GM19239 (cell line): ENCODE data around the gene ZC3H7A.

Experiments
- DNase-seq: peaks from one replicate; pipeline ENCODE4 v3.0.0; 2011; ENCODE audit warnings: low spot score; ENCODE audit not compliant: insufficient read length
- FAIRE-seq: peaks from 2 replicates; lab custom pipeline; 2011; peaks lifted over from hg19 to GRCh38; lab: Jason Lieb, UNC

The ZC3H7A gene

GRCh38 chr16:11780991-11781680, 15.9 kb downstream of the ZC3H7A start:
- no peak for DNase-seq

GRCh38 chr16:11779074-11779473, 18.0 kb downstream of the ZC3H7A start:
- no peak for FAIRE-seq
- no peak for DNase-seq

More at GRCh38 chr16:11780991-11781680, 15.9 kb downstream of the ZC3H7A start:
- FAIRE-seq, result peak; percentile 35

GRCh38 chr16:11774065-11774626, 22.9 kb downstream of the ZC3H7A start:
- peak; percentile 75 for FAIRE-seq
- no peak for DNase-seq

- FAIRE-seq (peak; percentile 86), DNase-seq (peak; percentile 12)
Measured at GRCh38 chr16:11768849-11769248, 28.2 kb downstream of the ZC3H7A start.

- FAIRE-seq (no peak), DNase-seq (no peak)
Measured at GRCh38 chr16:11762431-11762830, 34.6 kb downstream of the ZC3H7A start.

- no peak for FAIRE-seq
- DNase-seq, result no peak
Measured at GRCh38 chr16:11759997-11760396, 37.1 kb downstream of the ZC3H7A start.

- no peak for FAIRE-seq
- no peak for DNase-seq
Measured at GRCh38 chr16:11759163-11759834, 37.8 kb downstream of the ZC3H7A start.

GRCh38 chr16:11757671-11758545, 39.1 kb downstream of the ZC3H7A start:
- no peak for FAIRE-seq
- DNase-seq, result no peak

GRCh38 chr16:11756248-11756647, 40.8 kb downstream of the ZC3H7A start:
- no peak for FAIRE-seq
- DNase-seq, result no peak

- no peak for DNase-seq
Measured at GRCh38 chr16:11755022-11755760, 41.9 kb downstream of the ZC3H7A start.

GRCh38 chr16:11752856-11753255, 44.2 kb downstream of the ZC3H7A start:
- DNase-seq (no peak), FAIRE-seq (no peak)

More at GRCh38 chr16:11755022-11755760, 41.9 kb downstream of the ZC3H7A start:
- no peak for FAIRE-seq

- no peak for FAIRE-seq
- DNase-seq, result no peak
Measured at GRCh38 chr16:11750056-11750455, 47.0 kb downstream of the ZC3H7A start.

- no peak for FAIRE-seq
Measured at GRCh38 chr16:11748404-11749254, 48.4 kb downstream of the ZC3H7A start.

GRCh38 chr16:11747949-11748403, 49.1 kb downstream of the ZC3H7A start:
- FAIRE-seq (no peak), DNase-seq (no peak)

More at GRCh38 chr16:11748404-11749254, 48.4 kb downstream of the ZC3H7A start:
- no peak for DNase-seq

GRCh38 chr16:11744075-11744470, 53.0 kb downstream of the ZC3H7A start:
- DNase-seq (no peak), FAIRE-seq (no peak)

GRCh38 chr16:11743308-11744074, 53.6 kb downstream of the ZC3H7A start:
- DNase-seq (no peak), FAIRE-seq (peak; percentile 42)

- FAIRE-seq, result peak; percentile 98
- DNase-seq, result peak; percentile 74
Measured at GRCh38 chr16:11742536-11743307, 54.3 kb downstream of the ZC3H7A start, which contains the start of gene TXNDC11. TSS of gene TXNDC11 (minus strand) at chr16:11742857. CDS start at chr16:11742730, 127 bp downstream.
